Hematopoietic multipotent progenitor cell treated with erythropoietin and hydrocortisone succinate and interleukin-3 and kit ligand, for 8 days (in vitro differentiated cells): Measurements from ENCODE around the gene AGAP9.
"Not testable (repeated sequence)": the region's sequence is repeated elsewhere in the genome, so short reads cannot be mapped to it uniquely, and the experiment has no call there.

Experiments
- DNase-seq: peaks from one replicate; pipeline ENCODE4 v3.0.0-alpha.2; 2015

Gene AGAP9

DNA sequence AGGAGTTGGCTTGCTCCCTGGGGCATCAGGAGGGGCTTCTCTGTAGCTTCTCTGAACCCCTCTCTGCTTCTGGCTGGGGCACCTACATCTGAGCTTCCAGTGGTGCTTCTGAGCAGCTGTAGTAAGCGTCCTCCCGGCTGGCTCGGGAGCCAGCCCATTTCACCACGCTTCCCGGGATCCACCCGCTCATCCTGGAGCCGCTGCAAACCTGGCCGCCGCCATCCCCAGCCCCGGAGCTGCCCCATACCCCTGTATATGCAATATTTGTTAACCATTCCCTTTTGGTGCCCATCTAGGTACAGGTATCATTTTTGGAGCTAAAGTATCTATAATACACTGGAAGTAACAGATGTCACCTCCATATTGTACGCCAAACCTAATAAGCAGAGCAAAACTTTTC, 38.7 kb downstream of the AGAP9 start:
- DNase-seq = not testable (repeated sequence)

DNA sequence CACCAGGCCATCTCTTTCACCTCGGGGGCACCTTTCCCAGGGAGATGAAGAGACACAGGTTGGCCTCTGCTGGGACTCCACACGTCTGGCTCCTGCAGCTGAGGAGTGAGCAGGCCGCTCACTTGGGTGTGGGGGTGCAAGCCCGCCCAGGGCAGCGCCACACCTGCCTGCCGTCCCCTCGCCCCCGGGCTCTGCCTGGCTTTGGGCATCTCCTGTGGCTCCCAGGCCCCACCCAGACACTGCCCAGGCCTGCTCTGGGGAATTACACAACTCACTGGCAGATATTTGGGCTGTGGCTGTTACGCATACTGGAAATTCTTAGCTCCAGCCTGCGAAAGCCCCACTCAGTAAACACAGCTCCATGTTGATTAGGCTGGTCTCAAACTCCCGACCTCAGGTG, 39.5 kb downstream of the AGAP9 start, which contains the start of gene ANXA8:
ANXA8 (minus strand) TSS at position 193 of the 400 bp plus-strand sequence; CDS start at position 11, 182 bp downstream.
- not testable (repeated sequence) for DNase-seq

DNA sequence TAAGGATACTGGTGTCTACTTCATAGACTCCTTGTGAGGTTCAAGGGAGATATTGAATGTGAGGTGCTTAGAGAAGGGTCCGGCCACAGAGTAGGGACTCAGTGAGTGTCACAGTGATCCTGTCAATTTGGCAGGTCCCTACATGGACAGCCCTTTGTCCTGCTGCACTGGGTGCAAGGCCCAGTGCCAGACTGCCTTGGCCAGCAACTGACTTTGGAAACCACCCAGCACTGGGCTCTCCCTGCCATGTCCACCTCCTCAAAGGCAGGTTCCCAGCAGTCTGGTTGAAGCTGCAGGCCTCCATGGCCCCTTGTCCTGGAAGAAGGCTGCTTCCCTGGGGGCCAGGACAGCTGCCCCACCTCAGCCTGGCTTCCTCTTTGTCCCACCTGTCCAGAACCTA, 41.1 kb downstream of the AGAP9 start:
- DNase-seq = not testable (repeated sequence)

DNA sequence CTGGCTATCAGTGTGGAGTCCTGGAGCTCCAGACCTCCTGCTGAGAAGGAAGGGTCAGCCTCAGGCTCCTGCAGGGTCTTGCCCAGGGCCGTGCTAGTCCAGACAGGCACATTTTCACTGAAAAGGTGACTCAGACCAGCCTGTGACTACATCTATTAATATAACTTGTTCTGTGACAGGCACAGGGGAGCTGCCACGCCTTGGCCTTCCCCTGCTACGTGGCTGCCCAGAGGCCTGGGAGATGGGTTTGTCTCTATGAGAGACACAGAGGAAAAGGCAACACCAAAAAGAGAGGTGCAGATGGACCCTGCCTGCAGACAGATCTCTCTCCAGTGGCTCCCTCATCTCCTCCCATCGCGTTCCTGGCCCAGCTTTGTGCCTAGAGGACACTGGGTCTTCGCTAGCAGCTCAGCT, 41.7 kb downstream of the AGAP9 start:
- DNase-seq = not testable (repeated sequence)

DNA sequence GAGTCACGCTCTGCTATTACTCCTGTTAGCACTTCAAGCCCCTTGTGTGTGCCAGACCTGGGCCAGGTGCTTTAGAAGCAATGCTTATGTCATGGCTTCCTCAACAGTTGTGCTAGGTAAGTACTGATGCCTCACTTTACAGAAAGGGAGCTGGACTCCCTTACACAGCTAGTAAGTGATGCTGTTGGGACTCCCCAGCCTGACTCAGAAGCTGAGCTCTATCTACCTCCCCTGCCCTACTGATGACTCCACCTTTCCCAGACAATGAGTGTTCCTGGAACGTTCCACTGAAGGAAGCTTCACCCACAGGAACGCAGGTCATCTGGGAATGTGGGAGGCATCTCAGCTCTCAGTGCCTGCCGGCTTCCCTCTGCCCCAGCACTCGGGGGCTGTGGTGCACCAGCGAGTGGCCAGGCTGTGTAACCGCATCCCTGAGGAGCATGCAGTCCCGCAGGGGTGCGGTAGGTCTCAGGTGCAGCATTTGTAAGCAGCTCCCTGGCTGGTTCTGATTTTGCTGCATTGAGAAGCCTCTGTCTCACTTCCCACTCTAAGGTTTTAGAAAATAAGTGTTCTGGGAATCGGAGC, 42.2 kb downstream of the AGAP9 start:
- not testable (repeated sequence) for DNase-seq

DNA sequence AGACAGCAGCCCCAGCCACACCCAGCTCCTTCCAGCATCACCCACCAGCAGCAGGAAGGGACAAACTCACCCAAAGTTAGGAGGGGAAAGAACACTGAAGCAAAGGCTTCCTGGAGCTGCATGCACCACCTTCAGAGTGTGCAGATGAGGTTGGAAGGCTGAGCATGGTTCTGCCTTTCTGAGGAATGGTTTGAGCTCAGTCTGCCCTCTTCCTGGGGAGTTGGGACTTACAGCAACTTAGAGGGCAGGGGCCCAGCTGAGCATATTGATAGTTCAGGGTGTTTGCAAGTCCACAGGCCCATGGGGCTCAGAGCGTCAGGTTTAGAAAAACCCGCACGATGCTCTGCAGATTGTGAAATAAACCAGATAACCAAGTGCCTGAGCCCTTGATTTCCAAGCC, 43.3 kb downstream of the AGAP9 start:
- DNase-seq = not testable (repeated sequence)

DNA sequence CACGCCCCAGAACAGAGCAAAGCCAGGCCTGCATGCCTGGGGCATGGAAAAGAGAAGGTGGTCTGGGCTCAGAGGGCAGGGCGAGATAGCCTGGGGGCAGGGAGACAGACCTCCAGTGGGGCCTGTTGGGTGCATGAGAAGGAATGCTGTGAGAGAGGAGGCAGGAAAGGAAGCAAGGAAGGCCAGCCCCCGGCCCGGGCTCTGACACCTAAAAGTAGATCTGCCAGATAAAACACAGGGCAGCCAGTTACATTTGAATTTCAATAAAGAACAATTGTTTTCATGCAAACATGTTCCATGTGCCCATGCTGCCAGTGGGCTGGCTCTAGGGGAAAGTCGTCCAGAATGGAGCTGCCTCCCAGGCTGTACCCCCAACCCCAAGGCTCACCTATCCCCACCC, 45.3 kb downstream of the AGAP9 start:
- not testable (repeated sequence) for DNase-seq

DNA sequence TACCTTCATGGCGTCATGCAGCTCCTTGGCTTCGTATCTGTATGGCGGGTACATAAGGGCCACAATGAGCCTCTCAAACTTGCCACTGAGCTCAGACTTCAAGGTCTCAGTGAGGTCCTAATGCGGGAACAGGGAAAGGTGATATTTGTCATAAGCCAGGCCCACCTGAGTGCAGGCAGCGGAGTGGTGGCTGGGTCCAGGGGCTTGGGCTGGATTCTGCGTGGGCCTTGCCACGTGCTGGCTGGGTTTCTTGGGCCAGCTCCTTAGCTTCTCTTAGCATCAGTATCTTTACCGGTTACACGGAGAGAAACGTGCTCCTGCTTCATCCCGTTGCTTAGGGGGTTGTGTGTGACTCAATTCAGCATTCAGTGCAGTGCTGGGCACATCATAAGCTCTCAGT, 46.4 kb downstream of the AGAP9 start:
- DNase-seq = not testable (repeated sequence)

DNA sequence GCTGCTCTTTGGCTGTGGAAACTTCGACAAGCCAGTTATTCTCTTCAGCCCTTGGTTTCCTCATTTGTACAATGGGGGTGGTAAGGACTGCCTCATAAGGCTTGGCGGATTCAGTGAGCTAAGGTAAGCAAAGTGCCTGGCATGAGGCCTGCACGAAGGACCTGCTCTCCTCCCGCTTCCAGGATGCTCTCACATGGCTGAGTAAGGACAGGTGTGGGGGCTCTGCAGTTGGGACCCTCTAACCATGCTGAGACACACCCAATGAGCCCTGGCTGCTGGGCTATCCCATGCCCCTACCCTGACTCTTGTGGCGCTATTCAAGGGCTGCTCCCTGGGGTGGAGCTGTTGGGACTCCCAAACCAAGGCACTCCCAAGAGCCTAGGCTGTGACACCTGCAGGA, 48.3 kb downstream of the AGAP9 start:
- not testable (repeated sequence) for DNase-seq

DNA sequence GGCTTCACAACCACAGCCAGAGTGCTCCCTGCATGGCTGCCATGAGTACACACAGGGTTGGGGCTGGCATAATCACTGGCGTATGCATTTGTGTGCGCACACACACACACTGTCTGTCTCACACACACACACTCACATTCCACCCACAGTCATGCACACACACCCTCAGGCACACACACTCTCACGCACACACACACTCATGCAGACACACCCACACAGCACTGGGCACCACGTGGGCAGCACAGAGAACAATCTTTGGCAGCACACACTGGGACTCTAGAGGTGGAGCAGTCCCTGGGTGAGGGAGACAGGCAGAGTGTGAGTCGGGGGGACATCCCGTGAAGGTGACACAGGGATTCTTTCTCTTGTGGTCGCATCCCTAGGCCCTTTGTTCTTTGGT, 49.9 kb downstream of the AGAP9 start:
- DNase-seq = not testable (repeated sequence)

DNA sequence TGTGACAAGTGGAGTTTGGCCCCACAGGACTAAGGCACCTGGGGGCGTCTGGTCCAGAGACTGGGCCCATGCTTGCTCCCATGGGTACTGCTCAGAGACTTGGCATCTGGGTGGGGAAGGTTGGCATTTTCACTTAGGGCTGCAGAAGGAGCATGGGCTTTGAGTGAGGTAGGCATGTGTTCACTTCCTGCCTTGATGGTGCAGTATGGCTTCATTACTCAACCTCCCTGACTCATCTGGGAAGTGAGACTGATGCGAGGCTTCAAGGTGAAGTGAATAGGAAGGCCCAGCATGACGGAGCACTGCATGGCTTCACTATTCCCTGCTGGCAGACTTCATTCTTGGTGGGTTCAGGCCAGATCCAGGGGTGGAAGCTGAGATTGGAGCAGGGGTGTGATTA, 50.8 kb downstream of the AGAP9 start:
- not testable (repeated sequence) for DNase-seq

DNA sequence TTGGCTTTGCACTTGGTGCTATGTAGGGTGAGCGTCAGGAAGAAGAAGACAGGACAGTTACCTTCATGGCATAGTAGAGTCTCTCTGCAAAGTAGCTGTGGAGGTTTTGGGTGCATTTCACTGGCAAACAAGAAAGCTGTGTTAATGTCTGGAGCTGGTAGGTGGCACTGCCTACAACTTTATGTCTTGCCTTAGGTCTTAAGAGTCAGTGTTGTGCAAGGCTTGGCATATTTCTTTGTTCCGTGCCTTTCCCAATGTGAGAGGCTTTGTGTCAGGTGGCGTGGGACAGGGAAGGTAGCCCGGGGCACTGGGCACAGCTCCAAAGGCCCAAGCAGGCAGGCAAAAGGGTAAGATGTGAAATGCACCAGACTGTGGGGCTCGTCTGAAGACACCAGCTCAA, 51.4 kb downstream of the AGAP9 start:
- not testable (repeated sequence) for DNase-seq

DNA sequence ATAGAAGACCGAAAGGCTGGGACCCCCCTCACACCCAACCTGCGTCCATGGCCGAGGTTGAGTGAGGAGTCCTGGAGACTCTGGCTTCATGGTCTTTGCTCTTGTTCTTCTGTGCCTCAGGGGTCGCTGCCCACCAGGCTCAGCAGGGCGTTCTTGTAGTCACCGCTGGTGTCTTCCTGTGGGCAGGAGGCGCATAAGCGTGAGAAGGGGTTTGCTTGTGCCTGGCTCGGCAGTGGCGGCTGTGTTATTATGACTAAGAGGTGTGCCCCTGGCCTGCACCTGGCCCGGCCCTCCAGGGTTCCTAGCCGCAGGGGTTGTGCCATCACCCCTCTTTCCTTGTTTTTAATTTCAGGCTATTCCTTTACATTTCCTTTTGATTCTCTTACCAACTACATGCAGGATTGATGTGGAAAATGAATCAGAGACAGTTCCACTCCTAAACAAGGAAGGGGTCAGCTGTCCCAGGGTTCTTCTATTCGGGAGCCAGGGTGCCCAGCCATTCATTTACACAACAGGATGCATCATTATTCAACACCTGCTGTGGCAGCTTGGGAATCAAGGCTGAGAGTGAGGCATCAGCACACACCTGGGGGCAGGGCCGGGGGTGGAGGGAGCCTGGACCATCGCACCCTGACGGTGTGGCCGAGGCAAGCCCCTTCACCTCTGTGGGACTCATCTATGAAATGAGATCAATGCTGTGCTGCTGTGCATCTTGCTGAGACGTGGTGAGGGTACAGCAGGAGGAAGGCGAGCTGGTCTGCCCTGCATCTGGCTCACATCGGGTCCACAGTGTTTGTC, 54.5 kb downstream of the AGAP9 start:
- DNase-seq = not testable (repeated sequence)

DNA sequence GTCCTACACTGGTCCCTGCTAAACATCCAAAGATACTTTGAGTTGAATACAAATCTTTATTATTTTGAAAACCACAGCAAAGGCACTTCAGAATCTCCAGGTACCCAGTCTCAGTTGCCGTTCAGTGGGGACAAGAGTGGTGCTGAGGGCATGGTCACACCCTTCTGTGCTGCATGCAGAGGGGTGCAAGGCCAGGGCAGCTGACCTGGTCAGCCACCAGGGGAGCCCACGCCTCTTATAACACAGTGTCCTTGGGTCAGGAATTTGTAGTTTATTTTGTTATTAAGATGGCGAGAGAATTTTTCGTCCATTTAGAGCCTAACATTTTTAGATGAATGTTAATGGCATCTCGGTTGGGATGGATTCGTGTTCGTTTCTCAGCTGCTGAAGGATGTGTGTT, 55.5 kb downstream of the AGAP9 start:
- DNase-seq = not testable (repeated sequence)

DNA sequence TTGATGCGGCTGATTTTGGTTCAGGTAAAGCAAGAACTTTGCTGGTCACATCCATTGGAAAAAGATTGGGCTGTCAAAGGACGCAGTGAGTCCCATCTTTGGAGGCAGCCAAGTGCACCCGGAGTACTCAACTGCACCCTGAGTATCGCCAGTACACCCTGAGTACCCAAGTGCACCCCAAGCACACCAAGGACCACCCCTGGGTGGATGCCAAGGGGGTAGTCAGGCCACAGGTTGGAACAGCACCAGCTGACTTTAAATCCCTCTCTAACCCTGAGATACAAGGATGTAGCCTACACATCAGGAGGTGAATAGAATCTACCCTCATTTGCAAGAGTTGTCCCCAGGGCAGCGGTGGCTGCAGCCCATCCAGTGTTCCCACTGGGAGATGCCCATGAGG, 56.0 kb downstream of the AGAP9 start:
- DNase-seq = not testable (repeated sequence)

DNA sequence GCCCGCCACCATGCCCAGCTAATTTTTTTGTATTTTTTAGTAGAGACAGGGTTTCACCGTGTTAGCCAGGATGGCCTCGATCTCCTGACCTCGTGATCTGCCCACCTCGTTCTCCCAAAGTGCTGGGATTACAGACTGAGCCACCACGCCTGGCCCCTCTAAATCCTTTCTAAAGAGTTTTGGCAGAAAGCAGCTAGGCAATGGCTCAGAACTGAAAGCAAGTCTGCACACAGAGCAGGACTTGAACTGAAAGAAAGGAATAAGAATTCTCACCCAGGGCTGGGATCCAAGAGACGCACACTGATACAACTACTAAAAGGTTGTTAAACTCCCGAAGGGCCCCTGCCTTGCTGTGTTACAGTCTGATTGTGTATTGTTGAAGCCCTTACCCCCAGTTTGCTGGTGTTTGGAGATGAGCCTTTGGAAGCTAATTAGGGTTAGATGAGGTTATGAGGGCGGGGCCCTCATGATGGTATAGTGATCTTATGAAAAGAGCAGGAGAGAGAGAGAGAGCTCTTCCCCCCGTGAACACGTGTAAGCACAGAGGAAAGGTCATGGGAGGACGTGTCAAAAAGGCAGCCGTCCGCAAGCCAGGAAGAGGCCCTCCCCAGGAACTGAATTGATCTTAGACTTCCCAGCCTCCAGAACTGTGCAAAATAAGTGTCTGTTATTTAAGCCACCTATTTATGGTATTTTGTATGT, 58.1 kb downstream of the AGAP9 start:
- DNase-seq = not testable (repeated sequence)

DNA sequence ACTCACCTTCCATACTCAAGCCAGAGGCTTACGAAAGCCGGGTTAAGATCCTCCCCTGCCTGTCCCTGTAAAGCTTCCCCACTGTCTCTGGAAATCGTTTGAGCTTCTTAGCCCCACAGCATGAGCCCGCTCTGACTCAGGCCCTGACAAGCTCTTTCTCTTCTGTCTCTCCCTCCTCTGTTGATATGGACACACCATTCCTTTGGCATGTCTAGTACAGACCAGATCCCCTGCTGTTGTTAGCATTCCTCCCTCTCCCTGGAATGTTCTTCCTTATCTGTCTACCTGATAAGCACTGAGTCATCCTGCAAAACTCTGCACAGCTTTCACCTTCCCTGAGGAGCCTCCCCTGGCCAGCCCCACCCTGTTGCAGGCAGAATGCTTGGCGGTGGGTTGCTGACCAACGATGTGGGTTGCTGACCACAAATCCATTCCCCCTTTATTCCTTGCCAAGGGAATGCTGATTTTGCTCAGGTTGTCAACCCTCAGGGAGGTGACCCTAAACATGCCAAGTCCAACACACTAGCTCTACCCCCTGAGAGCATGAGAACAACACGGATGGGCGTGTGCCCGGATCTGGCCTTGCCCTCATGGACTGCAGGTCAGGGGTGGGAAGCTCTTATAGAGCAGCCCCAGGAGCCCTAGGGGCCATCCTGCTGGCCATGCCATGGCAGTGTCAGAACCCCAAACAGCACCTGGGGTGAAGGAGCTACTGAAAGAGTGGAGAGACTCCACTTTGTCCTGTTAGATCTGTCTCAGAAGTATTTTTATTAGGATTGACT, 60.7 kb downstream of the AGAP9 start:
- DNase-seq = not testable (repeated sequence)

DNA sequence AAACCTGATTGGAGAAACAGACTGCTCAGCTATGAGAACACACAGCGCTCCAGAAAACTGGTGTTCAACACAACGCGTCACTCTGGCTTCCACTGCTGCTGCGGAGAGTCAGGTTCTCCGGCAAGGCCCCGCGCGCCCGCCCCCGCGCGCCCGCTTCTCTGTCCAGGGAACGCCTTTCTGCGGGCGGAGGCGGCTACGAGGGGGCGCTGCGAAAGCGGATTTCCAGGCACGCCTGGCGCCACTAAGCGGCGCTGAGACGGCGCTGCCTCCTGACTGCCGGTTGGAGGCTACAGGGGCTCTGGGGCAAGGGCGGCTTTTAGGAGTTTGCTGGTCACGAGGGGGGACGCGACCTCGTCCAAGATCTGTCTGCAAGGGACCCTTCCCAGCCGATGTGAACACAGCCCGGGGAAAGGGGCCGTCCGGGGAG, 62.2 kb downstream of the AGAP9 start:
- peak; percentile 41 for DNase-seq

DNA sequence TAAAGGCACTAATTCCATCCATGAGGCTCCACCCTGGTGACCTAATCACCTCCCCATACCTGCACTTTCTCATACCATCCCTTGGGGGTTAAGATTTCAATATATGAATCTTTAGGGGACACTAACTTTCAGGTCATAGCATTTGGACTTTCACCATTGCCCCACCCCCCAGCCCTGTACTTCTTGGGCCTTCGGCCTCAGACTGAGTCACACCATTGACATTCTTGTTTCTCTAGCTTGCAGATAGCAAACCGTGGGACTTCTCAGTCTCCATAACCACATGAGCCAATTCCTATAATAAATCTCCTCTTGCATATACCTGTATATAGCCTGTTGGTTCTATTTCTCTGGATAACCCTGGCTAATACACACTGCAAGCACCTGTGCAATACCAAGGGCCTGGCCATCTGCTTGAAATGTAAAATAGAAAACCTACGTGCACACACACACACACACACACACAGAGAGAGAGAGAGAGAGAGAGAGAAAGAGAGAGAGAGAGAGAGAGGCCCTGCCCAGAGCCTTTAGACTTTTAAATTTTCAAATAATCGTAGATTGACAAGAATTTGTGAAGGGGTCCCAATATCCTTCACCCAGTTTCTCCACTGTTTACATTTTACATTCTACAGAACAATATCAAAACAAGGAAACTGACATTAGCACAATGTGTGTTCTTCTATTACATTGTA, 64.8 kb downstream of the AGAP9 start:
- no peak for DNase-seq

DNA sequence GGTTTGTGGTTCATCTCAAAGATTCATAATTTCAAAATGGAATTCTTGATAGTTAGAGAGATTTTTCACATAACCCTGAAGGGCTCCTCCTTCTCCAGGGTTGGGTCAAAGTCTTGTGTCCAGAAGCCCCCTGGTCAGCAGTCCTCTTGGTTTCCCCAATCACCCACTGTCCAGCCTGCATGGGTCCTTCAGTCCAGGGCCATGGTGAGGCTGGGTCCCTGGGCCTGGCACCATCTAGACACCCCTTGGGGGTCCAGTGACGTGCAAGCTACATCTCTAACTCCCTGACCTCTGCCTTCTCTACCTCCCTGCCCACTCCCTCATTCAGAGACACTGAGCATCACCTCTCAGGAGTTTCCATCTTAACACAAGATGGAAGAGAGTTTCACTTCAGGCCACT, 65.6 kb downstream of the AGAP9 start:
- no peak for DNase-seq

DNA sequence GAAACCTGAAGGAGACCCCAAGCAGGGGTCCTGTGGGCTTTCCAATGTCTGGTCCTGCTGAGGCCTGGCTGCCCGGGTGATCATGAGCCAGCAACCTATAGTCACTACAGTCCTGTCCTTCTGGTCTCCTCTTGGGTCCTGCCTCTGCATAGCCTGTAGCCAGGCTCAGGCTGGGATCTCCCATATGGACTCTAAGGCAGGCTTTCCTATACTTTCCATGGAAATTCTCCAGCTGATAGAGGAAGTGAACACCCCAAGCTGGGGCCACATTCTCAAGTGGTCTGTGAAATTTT, 66.0 kb downstream of the AGAP9 start:
- no peak for DNase-seq

DNA sequence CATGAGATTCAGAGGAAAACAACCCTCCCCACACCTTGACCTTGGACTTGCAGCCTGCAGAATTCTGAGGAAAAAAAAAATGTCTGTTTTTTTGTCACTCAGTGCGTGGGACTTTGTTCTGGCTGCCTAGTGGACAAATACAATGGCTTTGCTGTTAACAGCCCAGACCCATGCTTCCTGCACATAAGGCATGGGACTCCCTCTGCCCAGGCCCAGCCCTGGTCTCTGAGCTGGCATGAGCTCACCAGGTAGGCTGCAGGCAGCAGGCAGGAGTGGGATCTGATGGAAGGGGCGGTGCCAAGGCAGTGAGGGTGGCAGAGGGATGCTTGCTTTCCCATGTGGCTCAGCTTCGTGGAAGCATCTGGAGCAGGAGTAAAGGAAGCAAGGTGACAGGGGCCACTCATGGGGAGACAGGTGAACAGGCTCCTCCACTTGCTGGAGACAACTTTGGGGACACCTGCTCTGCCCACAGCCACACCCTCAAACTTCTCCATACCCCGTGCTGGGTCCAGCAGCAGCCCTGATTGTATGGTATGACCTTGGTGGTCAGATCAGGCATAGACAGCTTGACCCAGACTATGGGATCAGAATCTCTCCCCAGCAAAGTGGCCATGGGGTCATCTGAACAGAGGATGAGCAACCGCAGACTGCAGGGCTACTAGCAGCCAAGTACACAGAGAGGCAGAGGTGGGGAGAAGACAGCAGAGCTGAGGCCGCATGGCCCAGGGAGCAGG, 66.5 kb downstream of the AGAP9 start:
- DNase-seq = no peak
